Inflammatory macrophage treated with lipopolysaccharide for 1 hour (primary cell): ENCODE results near the gene PLOD3.
A peak's percentile ranks its signal among the peaks of the same experiment; 100 is the strongest.
"Not testable (repeated sequence)": the region's sequence is repeated elsewhere in the genome, so short reads cannot be mapped to it uniquely, and the experiment has no call there.

Experiments used
- DNase-seq, 2 donors: peaks; one replicate each; pipeline ENCODE4 v3.0.0-alpha.2; 2020 to 2022

The PLOD3 gene

DNA sequence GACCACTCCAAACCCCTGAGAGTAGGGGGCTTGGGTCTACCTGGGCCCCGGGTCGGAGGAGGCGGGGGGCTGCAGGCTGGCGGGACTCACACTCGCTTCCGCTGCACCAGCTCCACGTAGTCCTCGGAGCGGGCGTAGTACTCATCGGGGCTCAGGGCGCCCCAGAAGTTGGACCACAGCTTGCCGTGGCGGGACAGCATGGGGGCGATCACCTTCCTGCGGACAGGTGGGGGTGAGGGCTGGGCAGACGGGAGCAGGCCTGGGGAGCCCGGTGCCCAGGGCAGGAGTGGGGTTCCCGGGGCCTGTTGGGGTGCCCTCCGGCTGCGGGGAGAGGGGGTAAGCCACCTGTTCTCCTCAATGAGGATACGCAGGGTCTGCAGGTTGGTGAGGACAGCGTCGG is 5.9 kb downstream of the PLOD3 start:
- no peak for DNase-seq

GRCh38 chr7:101210143-101210542 is 7.2 kb downstream of the PLOD3 start:
- no peak for DNase-seq

GRCh38 chr7:101208794-101209193 is 8.6 kb downstream of the PLOD3 start:
- DNase-seq, result no peak

- DNase-seq, result no peak
These were observed 9.9 kb downstream of the PLOD3 start for GRCh38 chr7:101207459-101207858.

DNA sequence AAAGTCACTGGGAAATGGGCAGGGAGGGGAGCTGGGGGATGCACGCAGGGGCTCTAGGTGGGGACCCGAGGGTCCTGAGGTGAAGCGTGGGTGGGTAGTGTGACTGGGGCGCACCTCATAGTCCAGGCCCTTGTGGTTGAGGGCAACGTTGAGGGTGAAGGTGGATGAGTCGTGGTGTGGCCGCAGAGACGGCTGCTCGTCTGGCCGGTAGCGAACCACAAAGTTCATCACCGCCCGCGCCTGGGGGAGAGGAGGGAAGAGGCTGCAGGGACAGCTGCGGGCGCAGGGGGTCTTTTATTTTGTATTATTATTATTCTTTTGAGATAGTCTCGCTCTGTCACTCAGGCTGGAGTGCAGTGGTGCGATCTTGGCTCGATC is 10.7 kb downstream of the PLOD3 start:
- DNase-seq, result no peak

- no peak for DNase-seq
These were observed 11.3 kb downstream of the PLOD3 start for GRCh38 chr7:101205901-101206664.

DNA sequence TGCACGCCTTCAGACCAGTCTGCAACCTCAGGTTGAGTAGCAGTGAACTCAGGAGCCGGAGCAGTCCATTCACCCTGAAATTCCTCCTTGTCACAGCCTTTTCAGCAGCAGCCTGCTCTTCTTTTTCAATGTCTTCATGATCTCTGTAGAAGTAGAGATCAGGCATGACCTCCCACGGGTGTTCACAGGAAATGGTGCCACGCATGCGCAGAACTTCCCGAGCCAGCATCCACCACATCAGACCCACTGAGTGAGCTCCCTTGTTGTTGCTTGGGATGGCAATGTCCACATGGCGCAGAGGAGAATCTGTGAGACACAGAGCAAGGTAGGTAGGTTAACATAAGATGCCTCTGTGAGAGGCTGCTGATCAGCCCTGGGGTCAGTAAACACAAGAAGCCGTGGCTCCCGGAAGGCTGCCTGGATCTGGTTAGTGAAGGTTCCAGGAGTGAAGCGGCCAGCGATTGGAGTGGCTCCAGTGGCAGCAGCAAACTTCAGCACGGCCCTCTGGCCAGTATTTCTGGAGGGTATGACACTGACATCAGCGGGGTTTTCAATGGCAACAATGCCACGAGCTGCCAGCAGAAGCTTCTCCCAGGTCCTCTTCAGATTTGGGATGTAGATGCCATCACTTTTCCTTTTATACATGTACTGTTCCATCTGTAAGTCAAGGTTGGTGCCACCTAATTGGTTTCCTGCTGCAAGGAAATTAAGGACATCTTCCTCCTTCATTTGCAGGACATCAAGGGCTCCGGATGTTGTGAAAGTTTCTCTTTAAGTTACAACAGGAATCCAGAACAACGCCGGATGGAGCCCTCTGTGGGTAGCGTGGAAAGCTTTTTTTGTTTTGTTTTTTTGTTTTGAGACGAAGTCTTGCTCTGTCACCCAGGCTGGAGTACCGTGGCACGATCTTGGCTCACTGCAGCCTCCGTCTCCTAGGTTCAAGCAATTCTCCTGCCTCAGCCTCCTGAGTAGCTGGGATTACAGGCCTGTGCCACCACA is 13.3 kb downstream of the PLOD3 start:
- peak; percentile 56 to 73 for DNase-seq

DNA sequence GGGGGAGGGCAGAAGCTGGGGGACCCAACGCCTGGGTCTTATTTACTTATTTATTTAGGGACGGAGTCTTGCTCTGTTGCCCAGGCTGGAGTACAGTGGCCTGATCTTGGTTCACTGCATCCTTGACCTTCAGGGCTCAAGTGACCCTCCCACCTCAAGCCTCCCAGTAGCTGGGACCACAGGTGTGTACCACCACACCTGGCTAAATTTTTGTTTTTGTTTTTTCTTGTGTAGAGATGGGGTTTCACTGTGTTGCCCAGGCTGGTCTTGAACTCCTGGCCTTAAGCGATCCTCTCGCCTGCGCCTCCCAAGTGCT is 14.8 kb downstream of the PLOD3 start:
- DNase-seq, result no peak

DNA sequence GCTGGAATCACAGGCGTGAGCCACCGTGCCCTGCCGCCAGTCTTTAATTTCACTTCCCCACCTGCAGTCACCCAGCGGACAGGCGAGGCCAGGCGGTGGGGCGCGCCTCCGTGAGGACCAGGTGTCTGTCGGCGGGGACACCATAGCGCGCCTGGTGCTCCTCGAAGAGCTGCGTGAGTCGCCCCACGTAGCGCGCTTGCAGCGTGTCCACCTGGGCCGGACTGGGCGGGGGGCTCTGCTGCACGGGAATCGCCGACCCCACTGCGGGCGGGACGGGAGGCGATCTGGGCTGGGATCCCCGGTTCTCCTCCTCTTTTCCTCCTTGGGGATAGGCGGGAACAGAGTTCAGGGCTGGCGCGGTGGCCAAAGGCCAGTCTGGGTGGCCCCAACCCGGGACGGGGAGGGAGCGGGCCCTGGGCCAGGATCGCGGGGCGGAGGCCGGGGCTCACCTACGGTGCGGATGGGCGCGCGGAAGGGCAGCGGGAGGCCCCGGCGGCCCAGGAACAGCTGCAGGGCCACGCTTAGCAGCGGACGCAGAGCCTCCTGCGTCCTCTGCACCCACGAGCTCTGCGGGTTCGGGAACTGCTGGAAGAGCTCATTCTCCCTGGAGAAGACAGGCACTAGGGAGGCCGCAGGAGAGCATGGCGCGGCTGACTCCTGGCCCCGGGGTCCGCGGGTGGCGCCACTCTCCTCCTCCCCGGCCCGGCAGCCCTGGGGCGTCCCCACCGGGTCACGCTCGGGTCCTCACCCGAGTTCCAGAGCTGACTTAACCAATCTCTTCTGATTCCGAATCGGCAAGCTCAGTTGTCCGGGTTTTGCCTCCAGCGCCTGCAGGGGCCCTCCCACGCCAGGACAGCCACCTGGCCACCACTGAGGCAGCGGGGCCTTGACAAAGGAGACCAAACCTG is 15.4 kb downstream of the PLOD3 start:
- DNase-seq, result no peak

- no peak for DNase-seq
These were observed 16.4 kb downstream of the PLOD3 start, which contains the start of gene MOGAT3 for GRCh38 chr7:101200862-101201599. Gene MOGAT3, minus strand, starts transcription at chr7:101201036. Its CDS starts 182 bp downstream, at chr7:101200854.

GRCh38 chr7:101200504-101200861 is 16.9 kb downstream of the PLOD3 start:
- DNase-seq, result no peak

DNA sequence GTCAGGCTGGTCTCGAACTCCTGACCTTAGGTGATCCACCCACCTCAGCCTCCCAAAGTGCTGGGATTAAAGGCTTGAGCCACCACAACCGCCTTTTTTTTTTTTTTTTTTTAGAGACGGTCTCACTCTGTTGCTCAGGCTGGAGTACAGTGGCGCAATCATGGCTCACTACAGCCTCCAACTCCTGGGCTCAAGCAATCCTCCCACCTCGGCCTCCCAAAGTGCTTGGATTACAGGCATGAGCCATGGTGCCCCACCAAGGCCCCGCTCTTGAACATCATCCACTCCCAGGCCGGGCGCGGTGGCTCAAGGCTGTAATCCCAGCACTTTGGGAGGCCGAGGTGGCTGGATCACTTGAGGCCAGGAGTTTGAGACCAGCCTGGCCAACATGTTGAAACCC is 17.9 kb downstream of the PLOD3 start:
- not testable (repeated sequence) for DNase-seq

GRCh38 chr7:101198476-101198875 is 18.9 kb downstream of the PLOD3 start:
- DNase-seq, result no peak

DNA sequence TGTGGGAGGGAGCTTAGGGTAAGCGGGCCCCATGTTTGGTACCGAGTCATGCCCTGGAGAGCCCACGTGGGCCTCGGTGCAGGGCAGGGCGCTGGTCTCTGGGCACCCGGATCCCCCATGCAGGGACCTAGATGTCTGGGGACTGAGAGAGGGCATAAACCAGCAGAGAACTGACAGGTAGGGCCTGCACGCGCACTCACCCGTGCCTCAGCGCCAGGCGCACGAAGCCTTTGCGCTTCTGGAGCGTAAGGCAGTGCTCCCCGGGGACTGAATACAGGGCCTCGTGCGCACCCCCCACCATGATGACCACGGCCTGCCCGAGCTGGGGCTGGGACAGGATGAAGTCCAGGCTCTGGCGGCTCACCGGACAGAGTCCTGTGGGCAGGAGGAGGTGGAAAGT is 19.4 kb downstream of the PLOD3 start:
- no peak for DNase-seq

- DNase-seq, result no peak
These were observed 21.5 kb downstream of the PLOD3 start for GRCh38 chr7:101195884-101196283.

DNA sequence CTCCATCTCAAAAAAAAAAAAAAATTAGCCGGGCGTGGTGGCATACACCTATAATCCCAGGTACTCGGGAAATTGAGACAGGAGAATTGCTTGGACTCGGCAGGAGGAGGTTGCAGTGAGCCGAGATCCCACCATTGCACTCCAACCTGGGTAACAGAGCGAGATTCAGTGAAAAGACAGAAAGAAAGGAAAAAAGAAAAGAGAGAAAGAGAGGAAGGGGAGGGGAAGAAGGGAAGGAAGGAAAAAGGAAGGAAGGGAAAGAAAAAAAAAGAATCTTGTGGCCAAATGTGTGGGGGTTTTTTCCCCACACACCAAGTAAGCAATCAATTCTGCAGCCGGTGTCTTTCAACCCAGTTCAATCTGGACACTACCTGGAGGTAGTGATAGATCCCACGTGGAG is 28.3 kb downstream of the PLOD3 start:
- DNase-seq, result no peak

GRCh38 chr7:101186844-101187428 is 30.4 kb downstream of the PLOD3 start:
- peak; percentile 65 to 69 for DNase-seq

DNA sequence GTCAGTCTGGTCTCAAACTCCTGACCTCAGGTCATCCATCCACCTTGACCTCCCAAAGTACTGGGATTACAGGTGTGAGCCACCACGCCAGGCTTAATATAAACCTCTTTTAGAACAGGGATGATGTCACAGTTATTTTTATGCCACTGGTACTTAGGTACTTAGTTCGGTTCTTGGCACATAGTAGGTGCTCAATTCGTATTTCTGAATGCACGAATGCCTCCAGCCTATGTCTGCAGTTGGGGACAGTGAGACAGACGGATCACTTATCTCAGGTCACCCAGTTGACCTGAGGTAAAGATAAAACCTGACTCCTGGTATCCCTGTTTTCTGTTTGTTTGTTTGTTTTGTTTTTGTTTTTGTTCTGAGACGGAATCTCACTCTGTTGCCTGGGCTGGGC is 31.2 kb downstream of the PLOD3 start:
- DNase-seq, result no peak

DNA sequence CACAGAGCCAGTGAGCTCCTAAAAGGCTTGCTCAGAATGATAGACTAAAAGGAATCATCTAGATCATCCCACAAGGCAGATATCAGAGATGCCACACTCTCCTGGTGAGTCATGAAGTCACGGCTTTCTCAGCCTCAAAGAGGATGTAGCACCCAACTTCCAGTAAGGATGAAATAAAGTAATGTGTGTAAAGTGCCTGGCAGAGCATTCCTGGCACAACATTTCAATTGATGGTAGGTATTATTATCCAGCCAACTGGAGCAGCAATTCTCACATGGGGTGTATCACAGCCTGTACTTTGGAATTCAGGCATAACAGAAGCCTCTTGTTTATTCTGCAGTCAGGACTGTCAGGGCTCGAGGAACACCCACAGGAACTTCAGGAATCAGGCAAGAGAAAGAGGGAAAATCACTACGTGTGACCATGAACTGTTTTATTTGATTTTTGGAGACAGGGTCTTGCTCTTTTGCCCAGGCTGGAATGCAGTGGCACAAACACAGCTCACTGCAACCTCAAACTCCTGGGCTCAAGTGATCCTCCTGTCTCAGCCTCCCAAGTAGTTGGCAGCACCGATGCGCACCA is 32.0 kb downstream of the PLOD3 start:
- DNase-seq, result peak; percentile 38 to 64

DNA sequence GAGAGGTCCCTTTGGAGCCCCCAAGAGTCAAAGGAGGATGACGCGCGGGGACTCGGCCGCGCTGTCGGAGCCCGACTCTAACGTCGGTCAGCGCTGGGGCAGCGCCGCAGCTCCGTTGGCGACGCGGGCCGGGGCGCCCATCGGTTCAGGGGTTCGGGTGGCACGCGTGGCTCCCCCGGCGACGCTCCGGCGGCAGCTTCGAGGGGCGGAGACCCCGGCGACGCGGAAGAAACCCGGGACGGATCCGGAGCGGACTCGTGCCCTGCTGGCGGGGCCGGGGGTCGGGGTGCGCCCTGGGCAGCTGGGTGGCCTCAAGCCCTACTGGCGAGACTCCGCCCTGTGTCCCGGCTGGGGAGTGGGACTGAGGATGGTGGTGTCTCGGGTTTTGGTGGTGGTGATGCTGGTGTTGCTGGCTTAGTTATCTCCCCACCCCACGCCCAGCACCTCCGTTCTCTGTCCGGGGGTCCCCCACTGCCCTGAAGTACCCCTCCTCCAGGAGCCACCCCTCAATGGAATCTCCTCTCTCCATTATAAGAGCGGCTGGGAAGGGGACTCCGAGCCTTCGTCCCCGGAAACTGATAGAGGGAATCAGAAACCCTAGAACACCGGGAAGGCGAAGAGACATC is 37.1 kb downstream of the PLOD3 start, which contains the start of gene NAT16:
NAT16 (minus strand) TSS at position 164 of the 626 bp plus-strand sequence. CDS start 5,486 bp downstream, outside the sequence.
- DNase-seq, result no peak

DNA sequence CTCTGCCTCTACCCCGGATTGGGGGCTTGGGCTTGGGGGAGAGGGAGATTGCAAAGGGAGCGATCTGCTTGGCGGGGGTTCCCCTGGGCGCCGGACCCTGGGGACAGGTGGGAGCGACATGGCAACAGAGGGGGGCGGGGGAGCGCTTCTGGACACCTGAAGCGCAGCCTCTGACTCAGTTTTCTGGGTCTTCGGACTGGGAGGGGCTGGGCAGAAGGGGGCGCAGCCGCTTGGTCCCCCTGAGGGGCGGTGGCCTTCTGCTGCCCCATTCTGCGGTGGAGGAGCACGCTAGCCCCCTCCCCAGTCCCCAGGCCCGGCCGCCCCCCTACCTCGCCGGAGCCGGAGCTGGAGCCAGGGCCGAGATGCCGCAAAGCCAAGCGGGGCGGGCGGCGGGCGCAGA is 37.7 kb downstream of the PLOD3 start:
- DNase-seq, result no peak
